GM19099 (cell line): ENCODE data around the gene PTGDS.

Experiments used
- POLR2A ChIP-seq: IDR thresholded peaks from 3 replicates; pipeline ENCODE4 v1.6.1; 2011; ENCODE audit warnings: low read depth; ENCODE audit not compliant: insufficient read length; ENCODE audit errors: extremely low read depth

PTGDS gene

GRCh38 chr9:136983656-136984314, 6.5 kb downstream of the PTGDS start:
- no peak for TF ChIP-seq POLR2A

DNA sequence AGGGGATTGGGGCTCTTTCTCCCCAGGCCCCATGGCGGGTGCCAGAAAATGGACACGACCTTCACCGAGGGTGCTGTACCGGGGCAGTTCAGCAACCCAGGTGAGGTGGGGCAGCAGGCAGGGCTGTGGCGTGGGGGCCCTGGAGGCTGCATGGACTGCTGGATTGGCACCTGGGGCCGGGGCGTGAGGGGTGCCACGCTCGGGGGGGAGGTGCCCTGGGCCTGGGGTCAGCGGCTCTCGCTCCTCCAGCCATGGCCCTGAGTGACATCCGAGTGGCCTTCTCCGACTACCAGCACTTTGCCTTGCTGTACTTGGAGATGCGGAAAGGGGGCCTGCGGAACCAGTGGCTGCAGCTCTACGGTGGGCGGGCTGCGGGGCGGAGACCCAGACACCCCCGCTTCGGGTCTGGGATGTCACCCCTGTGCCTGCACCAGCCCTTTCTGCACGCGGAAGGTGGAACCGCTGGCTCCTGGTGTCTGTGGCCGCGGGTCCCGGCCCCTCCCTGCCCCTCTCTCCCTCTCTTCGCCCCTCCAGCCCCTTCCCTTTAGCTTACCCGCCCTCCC, 7.2 kb downstream of the PTGDS start:
- TF ChIP-seq POLR2A, result no peak

DNA sequence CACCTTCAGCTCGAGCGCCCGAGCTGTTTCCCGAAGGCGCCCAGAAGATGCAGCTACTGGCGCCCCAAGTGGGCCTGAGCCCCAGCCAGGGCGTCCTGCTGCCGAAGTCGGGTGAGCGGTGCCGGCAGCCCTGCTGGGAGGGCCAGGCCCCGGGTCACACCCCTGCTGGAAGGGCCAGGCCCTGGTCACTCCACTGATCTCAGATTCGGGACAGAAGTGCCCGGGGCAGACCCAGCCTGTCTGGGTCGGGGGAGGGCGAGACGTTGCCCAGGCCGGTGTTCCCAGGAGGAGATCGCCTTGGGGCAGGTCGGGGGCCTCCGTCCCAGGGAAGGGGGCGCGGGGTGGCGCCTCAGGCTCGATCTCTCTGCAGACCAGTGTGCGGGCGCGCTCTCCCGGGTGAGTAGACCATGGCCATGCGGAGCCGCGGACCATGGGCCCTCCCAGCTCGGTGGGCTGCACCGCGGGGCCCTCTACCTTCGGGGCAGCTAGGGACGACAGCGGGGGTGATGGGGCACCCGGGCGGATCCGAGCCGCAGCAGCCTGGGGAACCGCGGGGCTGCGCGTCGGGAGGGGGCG, 7.8 kb downstream of the PTGDS start:
- TF ChIP-seq POLR2A, result no peak

DNA sequence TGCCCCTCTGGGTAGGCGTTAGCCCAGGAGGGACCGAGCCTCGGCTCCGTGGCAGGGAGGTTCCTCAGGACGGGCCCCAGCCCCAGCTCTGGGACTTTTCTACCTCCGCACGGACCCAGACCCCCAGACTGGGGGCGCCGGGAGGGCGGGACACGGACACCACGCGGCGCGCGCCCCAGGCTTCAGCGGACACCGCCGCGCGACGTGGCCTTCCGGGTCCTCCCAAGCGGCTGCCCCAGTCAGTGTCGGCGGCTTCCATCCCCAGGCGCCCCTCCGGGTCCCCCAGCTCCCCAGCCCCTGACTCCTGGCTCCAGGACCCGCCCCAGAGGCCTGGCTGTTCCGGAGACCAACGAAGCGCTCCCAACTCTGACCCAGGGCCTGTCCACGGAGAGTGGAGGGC, 8.5 kb downstream of the PTGDS start:
- no peak for TF ChIP-seq POLR2A

DNA sequence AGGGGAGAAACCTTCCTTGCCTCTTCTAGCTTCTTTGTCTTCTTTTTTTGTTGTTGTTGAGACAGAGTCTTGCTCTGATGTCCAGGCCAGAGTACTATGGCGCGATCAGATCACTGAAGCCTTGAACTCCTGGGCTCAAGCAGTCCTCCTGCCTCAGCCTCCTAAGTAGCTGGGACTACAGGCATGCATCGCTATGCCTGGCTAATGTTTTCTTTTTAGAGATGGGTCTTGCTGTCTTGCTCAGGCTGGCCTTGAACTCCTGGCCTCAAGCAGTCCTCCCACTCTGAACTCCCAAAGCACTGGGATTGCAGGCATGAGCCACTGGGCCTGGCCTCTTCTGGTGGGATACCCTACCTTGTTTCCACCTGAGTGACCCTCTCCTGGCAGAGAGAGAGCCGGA, 11.6 kb downstream of the PTGDS start:
- no peak for TF ChIP-seq POLR2A

GRCh38 chr9:136990242-136990911, 13.1 kb downstream of the PTGDS start:
- no peak for TF ChIP-seq POLR2A

DNA sequence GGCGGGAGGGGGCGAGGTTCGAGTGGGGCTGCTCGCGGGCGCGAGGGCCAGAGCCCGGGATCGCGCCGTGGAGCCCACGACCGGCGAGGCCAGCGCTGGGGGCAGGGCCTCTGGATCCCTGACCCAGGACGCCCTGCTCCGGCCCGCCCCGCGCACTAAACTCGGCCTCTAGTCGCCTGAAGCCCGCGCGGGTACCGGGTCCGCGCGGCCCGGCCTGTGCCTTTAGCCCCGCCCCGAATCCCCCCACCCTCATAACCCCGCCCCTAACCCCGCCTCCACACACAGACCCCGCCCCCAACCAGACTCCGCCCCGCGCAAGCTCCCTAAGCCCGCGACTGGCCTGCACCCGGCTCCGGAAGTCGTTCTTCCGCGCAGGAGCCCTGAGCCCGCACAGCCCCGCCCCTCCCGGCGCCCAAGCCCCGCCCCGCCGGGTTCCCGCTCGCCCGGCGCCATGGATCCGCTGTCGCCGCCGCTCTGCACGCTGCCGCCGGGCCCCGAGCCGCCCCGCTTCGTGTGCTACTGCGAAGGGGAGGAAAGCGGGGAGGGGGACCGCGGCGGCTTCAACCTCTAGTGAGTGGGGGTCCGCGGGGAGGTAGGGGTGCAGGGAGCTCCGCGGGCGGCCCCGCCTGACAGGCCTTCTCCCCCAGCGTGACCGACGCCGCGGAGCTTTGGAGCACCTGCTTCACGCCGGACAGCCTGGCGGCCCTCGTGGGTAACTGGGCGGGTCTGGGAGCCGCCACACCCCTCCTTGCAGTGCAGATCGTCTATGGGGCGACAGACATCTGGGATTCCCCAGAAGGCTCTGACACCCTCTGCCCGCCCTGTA, 14.9 kb downstream of the PTGDS start, which contains the start of gene PAXX:
PAXX (plus strand) TSS at position 430 of the 826 bp plus-strand sequence; CDS start at position 452, 22 bp downstream.
- peak; percentile 70 for TF ChIP-seq POLR2A

DNA sequence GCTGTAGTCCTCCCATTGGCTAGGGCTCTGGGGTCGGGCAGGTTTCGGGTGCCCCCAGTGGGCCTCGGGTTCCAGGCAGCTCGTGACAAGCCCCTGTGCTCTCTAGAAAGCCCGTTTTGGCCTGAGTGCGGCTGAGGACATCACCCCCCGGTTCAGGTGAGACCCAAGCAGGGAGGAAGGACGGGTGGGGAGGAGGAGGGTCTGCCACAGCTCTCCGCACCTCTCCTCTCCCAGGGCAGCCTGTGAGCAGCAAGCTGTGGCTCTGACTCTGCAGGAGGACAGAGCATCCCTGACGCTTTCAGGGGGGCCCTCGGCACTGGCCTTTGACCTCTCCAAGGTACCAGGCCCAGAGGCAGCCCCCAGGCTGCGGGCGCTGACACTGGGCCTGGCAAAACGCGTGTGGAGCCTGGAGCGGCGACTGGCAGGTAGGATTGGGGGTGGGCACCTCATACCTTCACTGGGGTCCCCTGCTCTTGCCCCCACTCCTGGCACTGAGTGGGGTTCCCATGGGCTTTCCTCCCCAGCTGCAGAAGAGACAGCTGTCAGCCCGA, 15.6 kb downstream of the PTGDS start:
- no peak for TF ChIP-seq POLR2A

DNA sequence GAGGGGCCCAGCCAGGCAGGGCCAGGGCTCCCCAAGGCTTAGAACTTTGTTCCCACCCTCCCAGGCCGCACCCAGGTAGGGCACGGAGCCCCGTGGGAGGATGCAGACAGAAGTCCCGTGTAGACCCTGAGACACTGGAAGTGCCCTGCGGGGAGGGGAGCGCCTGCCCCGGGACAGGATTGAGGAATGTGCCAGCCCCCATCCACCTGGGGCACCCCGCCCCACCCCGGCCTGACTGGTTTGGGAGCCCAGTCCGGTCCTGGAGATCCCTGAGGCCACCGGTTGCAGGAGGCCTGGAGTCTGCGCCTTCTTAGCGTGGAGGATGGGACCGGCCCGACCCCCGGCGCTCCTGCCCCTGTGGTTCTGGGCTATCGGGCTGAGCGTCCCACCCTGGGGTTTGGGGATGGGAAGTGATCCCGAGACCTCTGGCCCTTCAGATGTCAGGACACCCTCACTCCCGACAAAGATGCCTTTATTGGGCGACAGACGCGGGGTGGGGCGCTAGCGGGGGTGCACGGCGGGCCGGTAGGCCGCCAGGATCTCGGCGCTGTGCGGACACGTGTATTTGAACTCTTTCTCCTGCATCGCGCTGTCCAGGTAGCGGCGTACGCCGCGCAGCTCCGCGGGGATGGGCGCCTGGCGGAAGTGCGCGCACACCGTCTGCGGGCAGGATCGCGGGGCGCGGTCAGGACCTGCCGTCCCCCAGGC, 17.0 kb downstream of the PTGDS start:
- no peak for TF ChIP-seq POLR2A

DNA sequence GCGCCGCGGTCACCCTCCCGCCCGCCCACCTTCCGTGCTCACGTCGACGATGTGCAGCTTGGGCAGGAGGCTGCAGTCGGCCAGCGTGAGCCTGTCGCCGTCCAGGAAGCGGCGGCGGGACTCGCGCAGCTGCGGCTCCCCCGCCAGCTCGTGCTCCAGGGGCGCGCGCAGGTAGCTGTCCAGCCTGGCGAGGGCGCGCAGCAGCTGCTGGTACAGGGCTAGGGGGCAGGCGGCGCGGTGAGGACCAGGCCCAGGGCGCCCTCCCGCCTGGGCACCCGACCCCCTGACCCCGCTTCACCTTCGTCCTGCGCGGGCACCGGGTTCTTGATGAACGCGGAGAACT, 17.6 kb downstream of the PTGDS start:
- TF ChIP-seq POLR2A, result no peak

- TF ChIP-seq POLR2A, result no peak
These were observed 18.1 kb downstream of the PTGDS start for GRCh38 chr9:136995362-136995761.

DNA sequence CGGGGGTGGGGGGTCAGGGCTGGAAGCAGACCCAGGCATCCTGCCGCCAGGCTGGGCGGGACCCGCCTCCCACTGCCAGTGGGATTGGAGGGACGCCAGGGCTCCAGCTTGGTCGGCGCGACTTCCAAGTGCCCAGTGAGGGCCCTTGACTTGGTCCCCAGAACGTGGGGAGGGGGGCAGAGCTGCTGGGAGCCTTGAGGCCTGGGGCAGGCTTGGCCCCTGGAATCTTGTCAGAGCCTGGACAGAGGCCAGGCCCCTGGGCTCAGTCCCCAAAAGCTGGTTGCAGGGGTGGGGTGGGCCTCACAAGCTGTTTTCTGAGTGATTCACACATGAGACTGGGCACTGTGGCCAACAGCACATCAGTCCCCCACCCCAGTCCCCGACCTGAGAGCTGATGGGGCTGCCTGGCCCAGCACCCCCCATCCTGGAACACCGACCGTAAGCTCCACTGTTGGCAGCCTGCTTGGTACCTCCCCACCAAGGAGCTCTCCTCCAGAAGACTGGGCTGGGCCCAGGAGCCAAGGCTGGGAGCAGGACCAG, 18.5 kb downstream of the PTGDS start:
- no peak for TF ChIP-seq POLR2A

DNA sequence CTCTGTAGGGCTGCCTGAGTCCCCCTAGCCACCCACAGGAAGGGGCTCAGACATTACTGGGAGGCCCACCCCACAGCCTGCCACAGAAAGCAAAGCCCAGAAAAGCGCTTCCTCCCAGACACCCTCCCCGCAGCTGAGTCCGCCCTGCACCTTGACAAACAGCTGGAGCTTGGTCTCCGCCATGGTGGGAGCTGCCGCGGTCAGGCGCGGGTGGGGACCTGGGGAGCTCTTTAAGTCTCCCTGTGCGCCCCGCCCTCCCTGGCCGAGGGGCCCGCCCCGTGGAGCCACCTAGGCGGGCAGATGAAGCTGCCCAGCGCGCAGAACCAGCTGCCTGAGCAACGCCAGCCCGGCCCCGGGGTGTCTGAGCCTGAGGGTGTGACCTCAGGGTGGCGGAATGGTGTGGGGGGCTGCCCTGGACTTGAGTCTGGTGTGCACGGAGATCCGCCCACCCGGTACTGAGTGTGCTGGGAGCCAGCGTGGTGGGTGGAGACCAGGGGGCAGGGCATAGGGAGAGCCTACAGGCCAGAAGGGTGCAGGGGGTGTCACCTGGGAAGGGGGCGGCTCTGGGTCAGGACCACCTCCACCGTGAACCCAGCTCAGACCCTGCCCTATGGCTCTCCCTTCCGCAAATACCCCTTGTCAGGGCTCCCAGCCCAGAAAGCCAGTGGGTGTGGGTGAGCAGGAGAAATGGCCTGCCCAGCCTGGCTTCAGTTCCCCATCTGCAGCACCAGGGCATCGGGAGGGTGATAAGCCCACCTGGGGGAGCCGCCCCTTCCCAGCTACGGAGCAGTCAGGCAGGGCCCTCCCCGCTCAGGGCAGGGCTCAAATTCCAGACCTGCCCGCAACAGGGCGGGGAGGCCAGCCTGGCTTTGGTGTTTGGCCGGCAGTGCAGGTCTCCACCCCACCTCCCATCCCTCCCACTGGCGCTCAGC, 19.3 kb downstream of the PTGDS start, which contains the start of gene CLIC3:
CLIC3 (minus strand) TSS at position 208 of the 932 bp plus-strand sequence; CDS start at position 183, 25 bp downstream.
- no peak for TF ChIP-seq POLR2A
